HepG2 (cell line): ENCODE measurements around the gene GALNT16.

Experiments used
- CBFB ChIP-seq: sonication (generic); formaldehyde crosslinking; IDR thresholded peaks from 2 replicates; pipeline ENCODE4 v1.4.0; 2020; ENCODE audit warnings: missing genetic modification reagents
- CEBPB ChIP-seq: IDR thresholded peaks from 2 replicates; pipeline ENCODE4 v1.6.1; 2011; ENCODE audit warnings: low read depth, low read length, improper control_type of control experiment, borderline replicate concordance
- GABPA ChIP-seq, 2 experiments: IDR thresholded peaks; 2 replicates each; pipeline ENCODE4 v1.6.1; 2011 to 2016; ENCODE audit warnings: low read depth in 2 of 2, low read length in 1 of 2, missing biosample characterization in 1 of 2, missing genetic modification characterization in 1 of 2
- PAX8 ChIP-seq: sonication (generic); formaldehyde crosslinking; IDR thresholded peaks from 2 replicates; pipeline ENCODE4 v1.8.0; 2022; ENCODE audit warnings: mild to moderate bottlenecking, missing genetic modification reagents, borderline replicate concordance
- RFX3 ChIP-seq: IDR thresholded peaks from 2 replicates; pipeline ENCODE4 v1.6.1; 2016; ENCODE audit warnings: missing biosample characterization, missing genetic modification reagents
- SRF ChIP-seq: IDR thresholded peaks from 2 replicates; pipeline ENCODE4 v1.6.1; 2011; ENCODE audit warnings: mild to moderate bottlenecking, low read depth, low read length, moderate library complexity
- TARDBP ChIP-seq: sonication (generic); formaldehyde crosslinking; IDR thresholded peaks from 2 replicates; pipeline ENCODE4 v1.8.0; 2022; ENCODE audit warnings: mild to moderate bottlenecking, missing genetic modification reagents
- TBX3 ChIP-seq: fragments of 450-650 bp; IDR thresholded peaks from 2 replicates; pipeline ENCODE4 v1.6.1; 2017; ENCODE audit warnings: antibody characterized with exemption, mild to moderate bottlenecking, inconsistent platforms, borderline replicate concordance
- ZNF230 ChIP-seq: sonication (generic); formaldehyde crosslinking; IDR thresholded peaks from 2 replicates; pipeline ENCODE4 v1.4.0; 2020; ENCODE audit warnings: mild to moderate bottlenecking, missing genetic modification reagents
- ZNF580 ChIP-seq: IDR thresholded peaks from 2 replicates; pipeline ENCODE4 v1.6.1; 2016; ENCODE audit warnings: low read depth, borderline replicate concordance
- ZNF83 ChIP-seq: sonication (generic); formaldehyde crosslinking; IDR thresholded peaks from 2 replicates; pipeline ENCODE4 v1.4.0; 2020; ENCODE audit warnings: missing genetic modification reagents, mild to moderate bottlenecking, borderline replicate concordance
- TF ChIP-seq, protein P1 (sequence below): IDR thresholded peaks from 2 replicates; pipeline ENCODE4 v1.6.1; 2018; ENCODE audit warnings: missing genetic modification reagents

DNA sequence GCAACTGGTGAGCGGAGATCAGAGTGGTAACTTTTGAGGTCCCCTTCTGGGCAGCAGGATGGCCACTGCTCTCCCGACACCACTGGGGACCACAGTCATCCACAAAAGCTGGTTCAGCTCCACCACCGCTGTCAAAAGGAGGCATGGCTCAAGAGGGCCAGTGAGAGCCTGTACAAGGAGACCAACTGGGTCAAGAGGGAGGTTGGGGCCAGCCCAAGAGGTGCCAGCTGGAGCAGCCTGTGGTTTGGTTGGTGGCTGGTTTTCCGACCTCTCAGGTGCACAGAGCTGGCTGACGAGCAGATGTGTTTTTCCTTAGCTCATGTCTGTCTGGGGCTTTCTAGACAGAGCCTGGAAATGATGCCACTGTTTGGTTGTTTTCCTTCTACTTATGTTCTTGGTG is 78.0 kb downstream of the GALNT16 start:
- TF ChIP-seq, protein P1, sequence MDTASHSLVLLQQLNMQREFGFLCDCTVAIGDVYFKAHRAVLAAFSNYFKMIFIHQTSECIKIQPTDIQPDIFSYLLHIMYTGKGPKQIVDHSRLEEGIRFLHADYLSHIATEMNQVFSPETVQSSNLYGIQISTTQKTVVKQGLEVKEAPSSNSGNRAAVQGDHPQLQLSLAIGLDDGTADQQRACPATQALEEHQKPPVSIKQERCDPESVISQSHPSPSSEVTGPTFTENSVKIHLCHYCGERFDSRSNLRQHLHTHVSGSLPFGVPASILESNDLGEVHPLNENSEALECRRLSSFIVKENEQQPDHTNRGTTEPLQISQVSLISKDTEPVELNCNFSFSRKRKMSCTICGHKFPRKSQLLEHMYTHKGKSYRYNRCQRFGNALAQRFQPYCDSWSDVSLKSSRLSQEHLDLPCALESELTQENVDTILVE (CRISPR knock-in tag), result no peak
- no peak for TF ChIP-seq ZNF230 (CRISPR knock-in tag)
- TF ChIP-seq ZNF580 (CRISPR knock-in tag), result no peak
- TF ChIP-seq PAX8 (CRISPR knock-in tag), result no peak
- no peak for TF ChIP-seq TBX3
- TF ChIP-seq TARDBP (CRISPR knock-in tag), result no peak
- TF ChIP-seq ZNF83 (CRISPR knock-in tag), result no peak
- TF ChIP-seq SRF, result no peak
- TF ChIP-seq CEBPB, result no peak
- TF ChIP-seq CBFB, result no peak
- TF ChIP-seq RFX3 (CRISPR knock-in tag), result no peak
- no peak for TF ChIP-seq GABPA (IDR thresholded peaks at IDR 0.05; ENCODE audit: low read depth, low read length)
- no peak for TF ChIP-seq GABPA (CRISPR knock-in tag; IDR thresholded peaks at IDR 0.05; ENCODE audit: low read depth)
